Stimulated activated CD8-positive, alpha-beta memory T cell treated with anti-CD3 and anti-CD28 coated beads, Interleukin-12 subunit alpha, Interleukin-12 subunit beta, amount 100 ng/mL, for 24 hours (primary cell): ENCODE measurements around the gene ATP6V1A.

ENCODE experiments used
- DNase-seq: peaks from one replicate; pipeline ENCODE4 v3.0.0-alpha.2; 2020; ENCODE audit errors: extremely low read depth

ATP6V1A gene

GRCh38 chr3:113747283-113748046 lies 630 bp downstream of the ATP6V1A start:
- DNase-seq: peak; percentile 10

- no peak for DNase-seq
These were observed 4.3 kb downstream of the ATP6V1A start for GRCh38 chr3:113751141-113751540.

GRCh38 chr3:113753376-113753985 lies 6.6 kb downstream of the ATP6V1A start:
- DNase-seq: no peak

- no peak for DNase-seq
These were observed 7.8 kb downstream of the ATP6V1A start for GRCh38 chr3:113754494-113755159.

- no peak for DNase-seq
These were observed 11.7 kb downstream of the ATP6V1A start for GRCh38 chr3:113758389-113759024.

- no peak for DNase-seq
These were observed 17.9 kb downstream of the ATP6V1A start for GRCh38 chr3:113764698-113765097.

- no peak for DNase-seq
These were observed 22.7 kb downstream of the ATP6V1A start for GRCh38 chr3:113769551-113769950.

GRCh38 chr3:113771993-113772392 lies 25.2 kb downstream of the ATP6V1A start:
- DNase-seq: no peak

GRCh38 chr3:113773381-113773780 lies 26.5 kb downstream of the ATP6V1A start:
- DNase-seq: no peak

GRCh38 chr3:113775516-113775915 lies 28.7 kb downstream of the ATP6V1A start:
- no peak for DNase-seq

- no peak for DNase-seq
These were observed 29.7 kb downstream of the ATP6V1A start for GRCh38 chr3:113776564-113776963.

- DNase-seq: no peak
These were observed 36.6 kb downstream of the ATP6V1A start for GRCh38 chr3:113783463-113783862.

GRCh38 chr3:113783980-113784379 lies 37.1 kb downstream of the ATP6V1A start:
- no peak for DNase-seq

GRCh38 chr3:113791381-113791780 lies 44.5 kb downstream of the ATP6V1A start:
- DNase-seq: no peak

- DNase-seq: no peak
These were observed 47.7 kb downstream of the ATP6V1A start for GRCh38 chr3:113794526-113794925.

GRCh38 chr3:113795693-113796092 lies 48.9 kb downstream of the ATP6V1A start:
- DNase-seq: no peak

GRCh38 chr3:113802795-113803455 lies 56.1 kb downstream of the ATP6V1A start:
- DNase-seq: no peak

GRCh38 chr3:113804661-113805060 lies 57.8 kb downstream of the ATP6V1A start:
- no peak for DNase-seq

- DNase-seq: no peak
These were observed 58.4 kb downstream of the ATP6V1A start for GRCh38 chr3:113805249-113805648.

- DNase-seq: no peak
These were observed 66.0 kb downstream of the ATP6V1A start for GRCh38 chr3:113812854-113813253.

GRCh38 chr3:113819866-113820265 lies 73.0 kb downstream of the ATP6V1A start:
- no peak for DNase-seq

- no peak for DNase-seq
These were observed 78.3 kb downstream of the ATP6V1A start for GRCh38 chr3:113825090-113825489.
